ES-I3 (cell line): ENCODE measurements around the gene DPF3.

ENCODE experiments used
- H3K36me3 ChIP-seq: 2 replicates; pipeline ENCODE4 v1.6.1; 2013; ENCODE audit warnings: mild to moderate bottlenecking, low read length, control low read depth, moderate library complexity; ENCODE audit not compliant: insufficient read depth
- H3K4me1 ChIP-seq: 2 replicates; pipeline ENCODE4 v1.6.1; 2013; ENCODE audit warnings: mild to moderate bottlenecking, control low read depth, low read length; ENCODE audit not compliant: insufficient read depth
- H3K9ac ChIP-seq: 2 replicates; pipeline ENCODE4 v1.6.1; 2013; ENCODE audit warnings: low read depth, mild to moderate bottlenecking, low read length, moderate library complexity
- H3K9me3 ChIP-seq: 2 replicates; pipeline ENCODE4 v1.6.1; 2013; ENCODE audit warnings: mild to moderate bottlenecking, low read length, moderate library complexity; ENCODE audit not compliant: control insufficient read depth, insufficient read depth

The DPF3 gene

GRCh38 chr14:72594099-72594901, 299.6 kb downstream of the DPF3 start:
- Histone ChIP-seq H3K9ac (no peak overlapping the region), H3K36me3 (no peaks in the 10 kb centered on the region), H3K4me1 (no peaks in the 10 kb centered on the region; the same call in 1 of the 2 replicates), H3K9me3 (no peaks in the 10 kb centered on the region; the same call in 1 of the 2 replicates)

DNA sequence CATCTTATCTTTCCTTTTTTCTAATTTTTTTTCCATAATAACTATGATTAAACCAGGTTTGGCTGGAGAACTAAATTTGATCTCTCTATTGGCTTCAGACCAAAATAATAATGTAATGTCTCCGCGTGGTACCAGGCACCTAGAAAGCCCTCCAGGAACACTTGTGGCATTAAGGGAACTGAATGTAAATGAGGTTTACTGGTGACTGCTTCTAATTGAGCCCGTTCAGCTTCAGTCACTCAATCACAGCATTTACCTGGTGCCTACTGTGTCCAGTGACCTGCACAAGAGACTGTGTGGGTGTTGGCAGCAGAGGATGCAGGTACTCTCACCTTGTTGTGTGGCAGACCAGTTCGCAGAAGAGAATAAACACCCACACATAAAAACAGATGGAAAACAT, 302.5 kb downstream of the DPF3 start:
- Histone ChIP-seq H3K36me3 (no peaks in the 10 kb centered on the region), H3K9ac (no peak overlapping the region), H3K4me1 (no peaks in the 10 kb centered on the region), H3K9me3 (no peaks in the 10 kb centered on the region; the same call in 1 of the 2 replicates)

DNA sequence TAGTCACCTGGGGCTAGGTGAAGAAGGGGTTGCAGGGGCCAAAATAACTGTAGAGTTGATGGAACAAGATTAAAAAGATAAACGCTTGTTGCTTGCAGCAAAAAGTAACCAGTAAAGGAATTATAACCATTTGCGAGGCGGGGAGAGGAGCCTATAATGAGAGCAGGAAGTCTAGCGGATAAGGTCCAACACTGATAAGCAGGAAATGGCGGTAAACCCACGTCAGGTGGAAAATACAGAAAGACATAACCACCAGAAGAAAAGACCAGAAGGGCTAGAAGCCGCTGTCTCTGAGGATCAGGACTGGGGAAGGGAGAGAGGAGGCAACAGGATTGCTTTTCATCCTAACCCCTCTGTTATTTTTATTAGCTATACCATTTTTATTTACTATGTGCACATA, 303.3 kb downstream of the DPF3 start:
- no peaks in the 10 kb centered on the region for H3K36me3 ChIP-seq
- H3K4me1 ChIP-seq, result no peaks in the 10 kb centered on the region
- no peak overlapping the region for H3K9ac ChIP-seq
- H3K9me3 ChIP-seq, result no peaks in the 10 kb centered on the region; the same call in 1 of the 2 replicates

GRCh38 chr14:72589652-72590051, 304.2 kb downstream of the DPF3 start:
- no peaks in the 10 kb centered on the region for H3K4me1 ChIP-seq
- H3K9ac ChIP-seq, result no peak overlapping the region
- no peaks in the 10 kb centered on the region for H3K36me3 ChIP-seq

DNA sequence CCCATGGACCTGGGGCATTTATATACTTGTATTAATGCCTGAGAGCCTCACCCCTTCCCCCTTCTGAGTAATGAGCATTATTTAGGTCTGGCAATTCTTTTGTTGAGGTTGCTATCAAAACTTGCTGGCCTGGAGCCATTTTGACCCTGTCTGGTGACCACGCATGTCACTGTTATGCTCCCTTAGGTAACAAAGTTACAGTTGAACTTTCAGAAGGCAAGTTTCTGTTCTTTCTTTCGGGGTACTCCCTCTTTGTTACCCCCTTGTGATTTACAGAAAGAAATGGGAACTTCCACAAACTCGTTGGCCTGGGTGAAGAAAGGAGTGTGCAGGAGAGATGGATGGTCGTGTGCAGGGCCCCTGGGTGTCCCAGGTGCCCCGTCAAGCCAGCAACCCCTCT, 305.4 kb downstream of the DPF3 start:
- Histone ChIP-seq H3K4me1 (no peaks in the 10 kb centered on the region), H3K9me3 (no peaks in the 10 kb centered on the region; the same call in 1 of the 2 replicates), H3K36me3 (no peaks in the 10 kb centered on the region), H3K9ac (no peak overlapping the region)

More at GRCh38 chr14:72589652-72590051, 304.2 kb downstream of the DPF3 start:
- H3K9me3 ChIP-seq, result no peaks in the 10 kb centered on the region; the same call in 1 of the 2 replicates

GRCh38 chr14:72583316-72584272, 310.3 kb downstream of the DPF3 start:
- Histone ChIP-seq H3K4me1 (no peaks in the 10 kb centered on the region), H3K9ac (no peak overlapping the region), H3K9me3 (no peaks in the 10 kb centered on the region), H3K36me3 (no peaks in the 10 kb centered on the region)

GRCh38 chr14:72582582-72582981, 311.3 kb downstream of the DPF3 start:
- no peak overlapping the region for H3K9ac ChIP-seq
- H3K4me1 ChIP-seq, result no peaks in the 10 kb centered on the region
- H3K36me3 ChIP-seq, result no peaks in the 10 kb centered on the region
- H3K9me3 ChIP-seq, result no peaks in the 10 kb centered on the region

GRCh38 chr14:72578514-72578913, 315.4 kb downstream of the DPF3 start:
- H3K4me1 ChIP-seq, result no peaks in the 10 kb centered on the region
- H3K36me3 ChIP-seq, result no peaks in the 10 kb centered on the region
- H3K9ac ChIP-seq, result no peak overlapping the region
- H3K9me3 ChIP-seq, result no peaks in the 10 kb centered on the region

GRCh38 chr14:72577521-72577920, 316.4 kb downstream of the DPF3 start:
- H3K9me3 ChIP-seq, result no peaks in the 10 kb centered on the region

GRCh38 chr14:72576258-72576657, 317.6 kb downstream of the DPF3 start:
- Histone ChIP-seq H3K4me1 (no peaks in the 10 kb centered on the region), H3K36me3 (no peaks in the 10 kb centered on the region), H3K9me3 (no peaks in the 10 kb centered on the region), H3K9ac (no peak overlapping the region)

More at GRCh38 chr14:72577521-72577920, 316.4 kb downstream of the DPF3 start:
- Histone ChIP-seq H3K36me3 (no peaks in the 10 kb centered on the region), H3K9ac (no peak overlapping the region), H3K4me1 (no peaks in the 10 kb centered on the region)

DNA sequence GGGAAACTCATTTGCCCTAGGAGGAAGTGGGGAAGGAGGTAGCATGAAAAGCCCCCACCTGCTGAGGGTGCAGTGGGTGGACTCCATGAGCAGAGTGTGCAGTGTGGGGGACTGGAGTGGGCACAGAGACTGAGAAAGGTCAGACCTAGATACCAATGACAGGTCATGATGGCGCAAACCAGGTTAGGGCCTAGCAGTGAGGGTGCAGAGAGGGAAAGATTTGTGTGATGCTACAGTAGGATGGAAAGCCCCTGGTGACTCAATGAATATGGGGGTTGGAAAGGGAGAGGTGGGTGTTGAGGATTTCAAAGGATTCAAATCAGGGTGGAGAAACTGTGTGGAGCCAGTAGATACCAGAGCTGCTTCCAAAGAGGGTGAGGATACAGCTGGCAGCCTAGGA, 319.2 kb downstream of the DPF3 start:
- no peaks in the 10 kb centered on the region for H3K4me1 ChIP-seq
- no peaks in the 10 kb centered on the region for H3K9me3 ChIP-seq
- no peaks in the 10 kb centered on the region for H3K36me3 ChIP-seq
- H3K9ac ChIP-seq, result no peak overlapping the region

DNA sequence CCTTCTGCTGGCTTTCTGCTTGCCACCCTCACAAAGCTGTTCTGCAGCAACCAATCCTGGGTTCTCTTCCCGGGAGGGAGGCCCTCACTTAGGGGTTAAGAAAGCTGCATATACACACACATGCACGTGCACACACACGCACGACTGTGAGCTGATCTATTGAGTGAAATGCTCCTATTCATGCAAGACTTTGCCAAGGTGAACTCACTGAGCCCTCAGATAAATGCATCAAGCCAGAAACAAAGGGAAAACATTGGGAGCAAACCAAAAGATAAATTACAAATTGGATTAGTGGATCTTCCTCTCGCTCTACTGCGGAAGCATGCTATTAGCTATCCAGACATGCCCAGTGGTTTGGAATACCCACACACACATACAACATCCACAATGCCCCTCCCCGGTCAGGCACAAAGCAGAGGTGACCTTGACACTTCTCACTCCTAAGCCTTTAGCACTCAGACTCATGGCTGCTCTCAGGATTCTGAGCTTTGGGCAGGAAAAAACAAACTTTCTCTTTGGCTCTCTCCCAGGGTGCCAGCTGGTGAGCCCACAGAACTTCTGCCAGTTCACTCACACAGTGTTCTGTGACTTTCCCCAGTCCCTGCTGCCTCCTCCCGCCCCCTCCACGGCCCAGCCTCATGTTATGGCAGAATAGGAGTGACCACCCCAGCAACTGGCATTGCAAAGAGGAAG, 320.0 kb downstream of the DPF3 start:
- Histone ChIP-seq H3K36me3 (no peaks in the 10 kb centered on the region), H3K4me1 (no peaks in the 10 kb centered on the region), H3K9me3 (no peaks in the 10 kb centered on the region), H3K9ac (no peak overlapping the region)
